Measurements from ENCODE around the gene CGNL1. TPM values are rescaled to one million over a fixed set of nuclear protein-coding genes. Genes with fewer than 3 reads are reported as not detected.

CGNL1 gene
- total RNA-seq, 2 donors from 2014 or later: 16.4 to 29.8 TPM

DNA sequence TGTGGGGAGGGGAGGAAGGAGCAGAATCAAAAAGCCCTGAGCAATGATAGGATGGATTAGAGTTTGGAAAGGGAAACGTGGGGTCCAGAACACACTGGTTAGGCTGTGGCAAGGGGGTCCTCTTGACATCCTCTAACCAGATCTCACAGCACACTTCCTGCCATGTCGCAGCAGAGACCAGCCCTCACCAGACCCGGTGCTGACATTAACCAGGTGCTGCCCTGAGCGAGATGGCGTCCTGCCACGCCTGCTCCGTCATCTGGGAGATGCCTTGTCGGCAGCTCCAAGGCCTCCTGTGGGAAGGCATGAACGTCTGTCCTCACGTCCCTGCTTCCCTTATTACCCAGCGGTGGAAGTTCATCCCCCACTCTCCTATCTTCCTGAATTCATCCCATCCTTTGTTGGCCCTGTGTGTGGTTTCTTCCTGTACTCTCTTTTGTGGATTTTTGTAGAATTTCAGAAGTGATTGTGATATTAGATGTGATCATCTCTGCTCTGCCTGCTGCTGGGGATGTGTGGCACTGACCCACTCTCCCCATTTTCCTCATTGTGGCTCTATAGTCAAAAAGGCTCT is 186.0 kb downstream of the CGNL1 start:
- Histone ChIP-seq H3K27ac (peak overlapping the region; percentile 66 to 75), H3K4me3 (no peak overlapping the region), H3K9me3 (no peaks in the 10 kb centered on the region), H3K36me3 (no peaks in the 10 kb centered on the region), H3K4me1 (peaks cover 0 to 31% of the 10 kb centered on the region in 2 donors), H3K27me3 (no peaks in the 10 kb centered on the region)
- no peak for DNase-seq (ENCODE audit: low spot score)
- TF ChIP-seq, protein P1, sequence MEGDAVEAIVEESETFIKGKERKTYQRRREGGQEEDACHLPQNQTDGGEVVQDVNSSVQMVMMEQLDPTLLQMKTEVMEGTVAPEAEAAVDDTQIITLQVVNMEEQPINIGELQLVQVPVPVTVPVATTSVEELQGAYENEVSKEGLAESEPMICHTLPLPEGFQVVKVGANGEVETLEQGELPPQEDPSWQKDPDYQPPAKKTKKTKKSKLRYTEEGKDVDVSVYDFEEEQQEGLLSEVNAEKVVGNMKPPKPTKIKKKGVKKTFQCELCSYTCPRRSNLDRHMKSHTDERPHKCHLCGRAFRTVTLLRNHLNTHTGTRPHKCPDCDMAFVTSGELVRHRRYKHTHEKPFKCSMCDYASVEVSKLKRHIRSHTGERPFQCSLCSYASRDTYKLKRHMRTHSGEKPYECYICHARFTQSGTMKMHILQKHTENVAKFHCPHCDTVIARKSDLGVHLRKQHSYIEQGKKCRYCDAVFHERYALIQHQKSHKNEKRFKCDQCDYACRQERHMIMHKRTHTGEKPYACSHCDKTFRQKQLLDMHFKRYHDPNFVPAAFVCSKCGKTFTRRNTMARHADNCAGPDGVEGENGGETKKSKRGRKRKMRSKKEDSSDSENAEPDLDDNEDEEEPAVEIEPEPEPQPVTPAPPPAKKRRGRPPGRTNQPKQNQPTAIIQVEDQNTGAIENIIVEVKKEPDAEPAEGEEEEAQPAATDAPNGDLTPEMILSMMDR (IDR thresholded peaks at IDR 0.05): no peak

DNA sequence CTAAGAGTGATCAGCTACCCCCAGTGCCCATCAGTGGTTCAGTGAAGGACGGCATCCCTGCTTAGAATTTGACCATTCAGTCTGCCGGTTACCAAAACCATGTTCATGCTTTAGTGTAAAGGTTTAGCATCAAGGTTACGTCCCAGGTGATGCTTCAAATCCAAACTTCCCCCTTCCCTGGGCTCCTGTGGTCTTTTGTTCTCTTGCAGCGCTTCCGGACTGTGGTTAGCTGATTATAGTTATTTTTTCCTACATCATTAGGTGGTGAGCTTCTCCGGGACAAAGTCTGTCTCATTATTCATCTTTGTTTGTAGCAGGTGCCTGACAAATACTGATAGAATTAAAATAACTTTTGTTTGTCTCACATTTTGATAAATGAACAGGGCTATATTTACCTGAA is 187.1 kb downstream of the CGNL1 start:
- Histone ChIP-seq H3K4me1 (peaks cover 0 to 31% of the 10 kb centered on the region in 2 donors), H3K9me3 (no peaks in the 10 kb centered on the region), H3K27me3 (no peaks in the 10 kb centered on the region), H3K36me3 (no peaks in the 10 kb centered on the region), H3K27ac (peak overlapping the region in 1 of 2 donors; percentile 75), H3K4me3 (no peak overlapping the region)
- TF ChIP-seq, protein P1 (IDR thresholded peaks at IDR 0.05): no peak
- no peak for DNase-seq (ENCODE audit: low spot score)

GRCh38 chr15:57565311-57565710 is 189.0 kb downstream of the CGNL1 start:
- Histone ChIP-seq H3K9me3 (no peaks in the 10 kb centered on the region), H3K36me3 (no peaks in the 10 kb centered on the region), H3K4me3 (no peak overlapping the region), H3K4me1 (peaks cover 0 to 27% of the 10 kb centered on the region in 2 donors), H3K27me3 (no peaks in the 10 kb centered on the region), H3K27ac (peak overlapping the region; percentile 49 to 74)
- DNase-seq (ENCODE audit: low spot score): no peak
- TF ChIP-seq, protein P1 (IDR thresholded peaks at IDR 0.05): no peak

DNA sequence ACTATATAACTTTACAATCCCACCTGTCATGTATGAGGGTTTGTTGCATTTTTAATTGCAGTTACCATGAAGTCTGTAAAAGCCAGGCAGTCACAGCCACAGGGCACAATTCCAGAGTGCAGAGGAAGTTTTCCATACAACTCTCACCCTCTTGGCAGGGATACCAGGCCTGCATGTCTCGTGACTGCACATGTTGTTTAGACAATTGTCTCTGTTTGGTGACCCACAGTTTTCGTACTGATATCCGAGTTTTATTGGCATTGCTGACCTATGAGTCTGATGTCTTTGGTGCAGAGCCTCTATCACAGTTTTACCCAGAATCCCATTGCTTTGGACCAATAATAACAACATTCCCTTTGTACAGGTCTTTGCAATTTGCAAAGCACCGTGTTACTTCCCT is 190.5 kb downstream of the CGNL1 start:
- no peaks in the 10 kb centered on the region for H3K36me3 ChIP-seq
- H3K4me3 ChIP-seq: no peak overlapping the region
- H3K4me1 ChIP-seq: peaks cover 0 to 15% of the 10 kb centered on the region in 2 donors
- no peaks in the 10 kb centered on the region for H3K27me3 ChIP-seq
- H3K27ac ChIP-seq: peak overlapping the region; percentile 8 to 74
- no peaks in the 10 kb centered on the region for H3K9me3 ChIP-seq
- TF ChIP-seq, protein P1 (IDR thresholded peaks at IDR 0.05): no peak
- no peak for DNase-seq (ENCODE audit: low spot score)

DNA sequence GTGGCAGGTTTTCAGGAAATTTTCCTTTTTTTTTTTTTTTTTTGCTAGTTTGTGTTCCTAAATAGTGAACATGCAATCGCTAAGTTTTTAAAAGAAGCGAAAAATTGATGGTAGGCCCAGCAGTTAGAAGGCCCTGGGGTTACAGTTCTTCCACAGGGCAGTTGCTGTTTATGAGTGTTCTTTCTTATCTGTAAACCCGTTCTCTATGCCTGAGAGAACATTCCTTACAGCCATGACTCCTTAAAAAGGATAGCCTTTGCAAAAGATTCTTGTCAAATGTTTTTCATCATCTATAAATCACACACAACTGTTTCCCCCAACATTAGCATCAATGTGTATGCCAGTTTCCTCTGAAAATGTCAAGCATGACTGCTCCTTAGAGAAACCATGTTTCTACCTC is 191.6 kb downstream of the CGNL1 start:
- Histone ChIP-seq H3K9me3 (no peaks in the 10 kb centered on the region), H3K27ac (peak overlapping the region in 1 of 2 donors; percentile 74), H3K4me3 (no peak overlapping the region), H3K27me3 (no peaks in the 10 kb centered on the region), H3K36me3 (no peaks in the 10 kb centered on the region), H3K4me1 (peaks cover 0 to 15% of the 10 kb centered on the region in 2 donors)
- TF ChIP-seq, protein P1 (IDR thresholded peaks at IDR 0.05): no peak
- no peak for DNase-seq (ENCODE audit: low spot score)

DNA sequence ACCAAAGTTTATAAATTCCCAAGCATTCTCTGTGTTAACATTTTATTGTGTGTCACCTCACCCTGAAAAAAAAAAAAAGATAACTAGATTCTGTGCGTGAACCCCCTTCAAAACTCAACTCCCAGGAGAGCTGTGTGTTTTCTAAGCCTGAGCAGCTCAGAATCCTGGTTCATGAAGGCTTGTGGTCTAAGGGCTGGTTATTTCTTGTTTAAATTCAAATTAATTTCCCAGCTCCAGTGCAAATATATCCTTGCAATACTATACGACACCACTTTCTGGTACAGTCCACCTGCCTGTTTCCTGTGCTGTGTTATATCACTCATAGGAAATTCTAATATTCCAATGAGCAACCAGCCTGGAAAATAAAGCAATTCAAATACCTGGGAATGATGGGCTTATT is 192.0 kb downstream of the CGNL1 start:
- H3K36me3 ChIP-seq: no peaks in the 10 kb centered on the region
- DNase-seq (ENCODE audit: low spot score): no peak
- TF ChIP-seq, protein P1 (IDR thresholded peaks at IDR 0.05): no peak
- peaks cover 0 to 15% of the 10 kb centered on the region in 2 donors for H3K4me1 ChIP-seq
- no peak overlapping the region for H3K4me3 ChIP-seq
- H3K27me3 ChIP-seq: no peaks in the 10 kb centered on the region
- H3K27ac ChIP-seq: peak overlapping the region in 1 of 2 donors; percentile 74
- no peaks in the 10 kb centered on the region for H3K9me3 ChIP-seq
